K562 (cell line): Measurements from ENCODE around the gene HINT3. TPM values are rescaled to one million over a fixed set of nuclear protein-coding genes. Genes with fewer than 3 reads are reported as not detected.

Experiments used
- ATF3 ChIP-seq, 2 experiments: fragments of 450-650 bp in 1 of 2; sonication (generic) in 1 of 2; formaldehyde crosslinking in 1 of 2; IDR thresholded peaks in 1 of 2; conservative IDR thresholded peaks in 1 of 2; 2 replicates each; pipeline versions ENCODE4 v1.6.1 to v1.8.1; 2016 to 2023; ENCODE audit warnings: mild to moderate bottlenecking in 2 of 2, moderate library complexity in 2 of 2, inconsistent platforms in 1 of 2, missing genetic modification reagents in 1 of 2
- CBFA2T3 ChIP-seq: fragments of 450-650 bp; IDR thresholded peaks from 2 replicates; pipeline ENCODE4 v1.6.1; 2017
- CEBPG ChIP-seq, 3 experiments: fragments of 200-800 bp in 1 of 3; sonication (Bioruptor generic) in 1 of 3; sonication (generic) in 1 of 3; formaldehyde crosslinking in 1 of 3; IDR thresholded peaks in 2 of 3; conservative IDR thresholded peaks in 1 of 3; 2 replicates each; pipeline versions ENCODE4 v1.6.1 to v1.8.0; 2016 to 2022; ENCODE audit warnings: missing compliant biosample characterization in 2 of 3, missing genetic modification characterization in 2 of 3, mild to moderate bottlenecking in 1 of 3, missing genetic modification reagents in 1 of 3
- DACH1 ChIP-seq: fragments of 450-650 bp; IDR thresholded peaks from 2 replicates; pipeline ENCODE4 v1.6.1; 2018; ENCODE audit not compliant: partially characterized antibody
- DPF2 ChIP-seq: fragments of 450-650 bp; IDR thresholded peaks from 2 replicates; pipeline ENCODE4 v1.6.1; 2016
- FOXK2 ChIP-seq, 2 experiments: fragments of 450-650 bp; IDR thresholded peaks in 1 of 2; conservative IDR thresholded peaks in 1 of 2; 2 replicates each; pipeline ENCODE4 v1.6.1; 2016; ENCODE audit warnings: low read depth in 2 of 2, mild to moderate bottlenecking in 1 of 2
- ID3 ChIP-seq, 2 experiments: fragments of 250-450 bp in 1 of 2; fragments of 450-650 bp in 1 of 2; sonication (Bioruptor Pico) in 1 of 2; IDR thresholded peaks; 2 replicates each; pipeline versions ENCODE4 v1.6.1 to v1.8.0; 2016 to 2021; ENCODE audit warnings: mild to moderate bottlenecking in 2 of 2, moderate library complexity in 2 of 2, missing compliant biosample characterization in 1 of 2, missing genetic modification characterization in 1 of 2
- KAT7 ChIP-seq: sonication (generic); formaldehyde crosslinking; IDR thresholded peaks from 2 replicates; pipeline ENCODE4 v1.8.0; 2022; ENCODE audit warnings: missing genetic modification reagents, mild to moderate bottlenecking, borderline replicate concordance
- KDM4B ChIP-seq, 2 experiments: fragments of 450-650 bp in 1 of 2; sonication (generic) in 1 of 2; IDR thresholded peaks; 2 replicates each; pipeline ENCODE4 v1.6.1; 2016 to 2017; ENCODE audit warnings: borderline replicate concordance in 2 of 2, antibody characterized with exemption in 1 of 2, low read depth in 1 of 2, mild to moderate bottlenecking in 1 of 2
- MNT ChIP-seq, 2 experiments: fragments of 450-650 bp; conservative IDR thresholded peaks; 2 replicates each; pipeline ENCODE4 v1.6.1; 2017; ENCODE audit warnings: mild to moderate bottlenecking in 2 of 2, moderate library complexity in 2 of 2
- PBX2 ChIP-seq, 2 experiments: IDR thresholded peaks in 1 of 2; conservative IDR thresholded peaks in 1 of 2; 2 replicates each; pipeline ENCODE4 v1.6.1; 2016; ENCODE audit warnings: low read depth in 2 of 2, mild to moderate bottlenecking in 1 of 2, missing compliant biosample characterization in 1 of 2, missing genetic modification characterization in 1 of 2, moderate library complexity in 1 of 2
- SIX5 ChIP-seq, 2 experiments: IDR thresholded peaks; 2 replicates each; pipeline ENCODE4 v1.6.1; 2011; ENCODE audit warnings: low read length in 2 of 2, borderline replicate concordance in 1 of 2, low read depth in 1 of 2, mild to moderate bottlenecking in 1 of 2, moderate library complexity in 1 of 2; ENCODE audit not compliant: insufficient read depth in 1 of 2
- ZBTB33 ChIP-seq: sonication (generic); formaldehyde crosslinking; IDR thresholded peaks from 2 replicates; pipeline ENCODE4 v1.8.1; 2023; ENCODE audit warnings: mild to moderate bottlenecking, missing genetic modification reagents
- ZNF408 ChIP-seq: fragments of 250-450 bp; sonication (Bioruptor Pico); IDR thresholded peaks from 2 replicates; pipeline ENCODE4 v1.4.0; 2020; ENCODE audit warnings: low read depth, mild to moderate bottlenecking, moderate library complexity
- ZNF551 ChIP-seq: fragments of 250-450 bp; sonication (Bioruptor Pico); IDR thresholded peaks from 2 replicates; pipeline ENCODE4 v1.5.0; 2021; ENCODE audit warnings: mild to moderate bottlenecking, moderate library complexity
- polyA plus RNA-seq, 8 experiments: library from polyadenylated mRNA; depleted of rRNA in 4 of 8; stranded (reverse) in 5 of 8; unstranded in 3 of 8; fragments of >200 nt; fragmentation: Nextera tagmentation in 2 of 8; fragmentation: Illumina TruSeq in 1 of 8; extraction: Ambion mirVana in 2 of 8; extraction: Trizol in 1 of 8; gene quantifications; 2 replicates each; pipeline versions ENCODE4 v1.2.1 to v1.2.3, GENCODE V29; 2011 to 2014; ENCODE audit warnings: inconsistent platforms in 1 of 8, missing spikeins in 1 of 8
- total RNA-seq, 7 experiments: library from RNA; depleted of rRNA in 6 of 7; stranded (reverse); fragments of >200 nt in 6 of 7; fragmentation: Illumina TruSeq in 2 of 7; extraction: Trizol in 2 of 7; gene quantifications; 2 replicates each; pipeline versions ENCODE4 v1.2.1 to v1.2.3, GENCODE V29; 2011 to 2021; ENCODE audit warnings: low replicate concordance in 1 of 7

The HINT3 gene
- total and polyA plus RNA-seq, 9 of the 15 experiments (the other 6 are each of a cell fraction or from before 2014, with no cell fraction given) = 1.4 to 16.6 (median 10.8) TPM

GRCh38 chr6:125945378-125946141 is 11.0 kb upstream of the HINT3 start (continued):
- TF ChIP-seq SIX5 (IDR thresholded peaks at IDR 0.05; ENCODE audit: borderline replicate concordance in 1 of 2, insufficient read depth in 1 of 2, low read depth in 1 of 2, low read length in 2 of 2) = no peak
- peak; percentile 86 for TF ChIP-seq DACH1
- no peak for TF ChIP-seq ID3 (CRISPR knock-in tag; IDR thresholded peaks at IDR 0.05)
- TF ChIP-seq ID3 (tag; IDR thresholded peaks at IDR 0.05) = no peak
- peak; percentile 58 for TF ChIP-seq CBFA2T3
- no peak for TF ChIP-seq ZBTB33 (CRISPR knock-in tag)
- 0 out of 4 replicates have a peak, but pooled peaks have one; percentile 8 to 16 for TF ChIP-seq MNT (conservative IDR thresholded peaks at IDR 0.05)
- no peak for TF ChIP-seq CEBPG (CRISPR knock-in tag; IDR thresholded peaks at IDR 0.05)
- peak; percentile 39 to 67; a peak in 3 of 4 replicates for TF ChIP-seq CEBPG (tag; conservative IDR thresholded peaks at IDR 0.05 in 1 of 2, IDR thresholded peaks at IDR 0.05 in 1 of 2)
- no peak for TF ChIP-seq ZNF551 (CRISPR knock-in tag)
- TF ChIP-seq ZNF408 = no peak
- TF ChIP-seq KAT7 (CRISPR knock-in tag) = no peak
- TF ChIP-seq PBX2 (CRISPR knock-in tag; IDR thresholded peaks at IDR 0.05; ENCODE audit: low read depth) = no peak
- TF ChIP-seq PBX2 (tag; conservative IDR thresholded peaks at IDR 0.05; ENCODE audit: low read depth) = peak; percentile 85
- peak; percentile 58 for TF ChIP-seq ATF3 (IDR thresholded peaks at IDR 0.05)
- no peak for TF ChIP-seq ATF3 (CRISPR knock-in tag; conservative IDR thresholded peaks at IDR 0.05)
- peak; percentile 79; the same call in 1 of the 2 replicates for TF ChIP-seq DPF2
- peak in 1 of 2 experiments; percentile 33; a peak in 1 of 4 replicates for TF ChIP-seq FOXK2 (conservative IDR thresholded peaks at IDR 0.05 in 1 of 2, IDR thresholded peaks at IDR 0.05 in 1 of 2; ENCODE audit: low read depth in 2 of 2)
- TF ChIP-seq KDM4B (IDR thresholded peaks at IDR 0.05; ENCODE audit: borderline replicate concordance in 2 of 2, low read depth in 1 of 2) = peak in 1 of 2 experiments; percentile 53; a peak in 1 of 4 replicates
